Spleen (tissue), 7 donors: ENCODE results near the gene MEGF6.

Source experiments
- POLR2A ChIP-seq, 3 donors: fragments of 450-650 bp; IDR thresholded peaks; one replicate each; pipeline ENCODE4 v1.5.1; 2017; ENCODE audit warnings: antibody characterized with exemption in 3 of 3, mild to moderate bottlenecking in 1 of 3
- POLR2AphosphoS5 ChIP-seq, 3 donors: sonication (generic); formaldehyde crosslinking; IDR thresholded peaks; one replicate each; pipeline ENCODE4 v1.5.1; 2017; ENCODE audit warnings: antibody characterized with exemption in 3 of 3
- TF ChIP-seq, protein P1 (sequence below), 11 experiments: fragments of 200-600 bp in 7 of 11; fragments of 450-650 bp in 4 of 11; sonication (generic) in 4 of 11; IDR thresholded peaks in 8 of 11; conservative IDR thresholded peaks in 3 of 11; 1 replicate in 7 of 11; 2 replicates in 4 of 11; pipeline versions ENCODE4 v1.4.0 to v1.8.0; 2016 to 2021; ENCODE audit warnings: antibody characterized with exemption in 11 of 11, inconsistent platforms in 4 of 11, mild to moderate bottlenecking in 1 of 11
- donor health status: DM: no; HTN: no; CAD: no; lungs with moderate emphysema.
- donor health status: DM: no; HTN: no; CAD: no.
- donor health status: DM: no; HTN: no; CAD: no.

DNA sequence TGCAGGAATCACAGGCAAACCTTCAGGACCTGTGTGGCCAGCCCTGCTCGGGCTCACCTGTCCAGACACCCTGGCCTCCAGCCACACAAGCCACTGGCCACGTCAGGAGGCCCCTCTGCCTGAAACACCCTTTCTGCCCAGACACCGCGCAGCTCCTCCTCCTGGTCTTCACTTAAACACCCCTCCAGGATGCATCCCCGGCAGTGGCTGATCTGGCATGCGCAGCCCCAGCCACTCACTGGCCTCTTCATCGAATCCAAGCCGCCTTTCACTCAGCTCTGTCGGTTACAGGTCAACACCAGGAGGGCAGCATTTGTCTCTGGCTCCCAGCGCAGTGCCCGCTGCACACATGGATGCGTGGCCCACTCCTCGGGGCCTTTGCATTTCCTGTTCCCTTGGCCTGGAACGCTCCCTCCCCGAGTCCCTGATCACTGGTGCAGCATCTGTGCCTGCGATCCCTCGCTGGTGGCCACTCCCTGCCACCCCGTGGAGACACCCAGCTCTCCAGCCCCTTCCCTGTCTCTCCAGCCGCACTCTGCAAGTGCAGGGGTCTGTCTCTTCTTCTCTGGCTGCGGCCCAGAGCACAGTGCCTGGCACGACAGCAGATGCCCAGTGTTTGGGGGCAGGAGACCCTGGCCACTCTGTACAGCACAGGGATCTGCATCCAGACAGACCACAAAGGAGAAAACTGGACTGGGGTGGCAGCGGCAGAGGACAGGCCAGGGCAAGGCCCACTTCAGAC is 22.9 kb upstream of the MEGF6 start:
- TF ChIP-seq, protein P1, sequence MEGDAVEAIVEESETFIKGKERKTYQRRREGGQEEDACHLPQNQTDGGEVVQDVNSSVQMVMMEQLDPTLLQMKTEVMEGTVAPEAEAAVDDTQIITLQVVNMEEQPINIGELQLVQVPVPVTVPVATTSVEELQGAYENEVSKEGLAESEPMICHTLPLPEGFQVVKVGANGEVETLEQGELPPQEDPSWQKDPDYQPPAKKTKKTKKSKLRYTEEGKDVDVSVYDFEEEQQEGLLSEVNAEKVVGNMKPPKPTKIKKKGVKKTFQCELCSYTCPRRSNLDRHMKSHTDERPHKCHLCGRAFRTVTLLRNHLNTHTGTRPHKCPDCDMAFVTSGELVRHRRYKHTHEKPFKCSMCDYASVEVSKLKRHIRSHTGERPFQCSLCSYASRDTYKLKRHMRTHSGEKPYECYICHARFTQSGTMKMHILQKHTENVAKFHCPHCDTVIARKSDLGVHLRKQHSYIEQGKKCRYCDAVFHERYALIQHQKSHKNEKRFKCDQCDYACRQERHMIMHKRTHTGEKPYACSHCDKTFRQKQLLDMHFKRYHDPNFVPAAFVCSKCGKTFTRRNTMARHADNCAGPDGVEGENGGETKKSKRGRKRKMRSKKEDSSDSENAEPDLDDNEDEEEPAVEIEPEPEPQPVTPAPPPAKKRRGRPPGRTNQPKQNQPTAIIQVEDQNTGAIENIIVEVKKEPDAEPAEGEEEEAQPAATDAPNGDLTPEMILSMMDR (IDR thresholded peaks at IDR 0.05 in 8 of 11, conservative IDR thresholded peaks at IDR 0.05 in 3 of 11) = no peak
- TF ChIP-seq POLR2A (IDR thresholded peaks at IDR 0.05) (no peak), POLR2AphosphoS5 (IDR thresholded peaks at IDR 0.05) (peak in 1 of 3 donors; percentile 15)
